GM12892 (cell line): ENCODE measurements around the gene MTFMT.

Experiments used
- POLR2A ChIP-seq: IDR thresholded peaks from 2 replicates; pipeline ENCODE4 v1.6.1; 2011; ENCODE audit warnings: low read depth, low read length, control low read depth
- POLR2AphosphoS5 ChIP-seq: IDR thresholded peaks from 2 replicates; pipeline ENCODE4 v1.6.1; 2011; ENCODE audit warnings: low read depth, low read length, control low read depth
- TAF1 ChIP-seq: IDR thresholded peaks from 2 replicates; pipeline ENCODE4 v1.6.1; 2011; ENCODE audit warnings: low read depth, mild to moderate bottlenecking, control low read depth, low read length, borderline replicate concordance

DNA sequence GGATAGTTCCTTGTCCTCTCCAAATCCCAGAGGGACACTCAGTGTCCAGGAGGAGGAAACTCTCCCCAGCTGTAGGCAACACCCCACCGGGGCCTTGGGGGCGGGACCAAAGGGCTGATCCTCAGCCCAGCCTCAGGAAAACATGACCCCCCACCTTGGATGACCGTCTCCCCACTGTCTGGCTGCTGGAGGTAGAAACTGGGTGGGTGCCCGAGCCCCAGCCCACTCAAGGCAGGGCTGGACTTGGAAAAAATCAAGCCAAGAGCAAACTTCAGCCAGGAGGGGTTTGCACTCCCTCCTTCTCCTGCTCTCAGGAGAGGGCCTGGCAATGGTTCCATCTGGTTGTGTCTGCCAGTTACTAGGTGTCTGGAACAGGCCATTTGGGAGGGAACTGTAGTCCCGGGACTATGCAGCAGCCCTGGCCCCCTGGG lies 42.0 kb upstream of the MTFMT start:
- TF ChIP-seq POLR2A: no peak
- TF ChIP-seq TAF1: no peak
- TF ChIP-seq POLR2AphosphoS5: no peak
